ENCODE results near the gene ATRAID.
"Not testable (repeated sequence)": the region's sequence is repeated elsewhere in the genome, so short reads cannot be mapped to it uniquely, and the experiment has no call there.

Gene ATRAID

GRCh38 chr2:27194538-27195354, 17.1 kb upstream of the ATRAID start:
- no peak for DNase-seq

GRCh38 chr2:27195799-27196198, 16.0 kb upstream of the ATRAID start:
- DNase-seq, result not testable (repeated sequence)

DNA sequence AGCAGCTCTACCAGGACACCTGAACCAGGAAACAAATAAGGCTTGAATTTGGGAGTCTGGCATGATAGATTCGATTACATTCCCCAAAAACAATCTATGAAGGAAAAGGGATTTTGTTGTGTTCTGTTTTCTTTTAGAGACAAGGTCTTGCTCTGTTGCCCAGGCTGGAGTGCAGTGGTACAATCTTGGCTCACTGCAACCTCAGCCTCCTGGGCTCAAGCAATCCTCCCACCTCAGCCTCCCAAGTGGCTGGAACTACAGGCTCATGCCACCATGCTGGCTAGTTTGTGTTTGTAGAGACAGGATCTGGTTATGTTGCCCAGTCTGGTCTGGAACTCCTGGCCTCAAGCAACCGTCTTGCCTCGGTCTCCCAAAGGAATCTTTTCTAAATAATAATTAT, 13.8 kb upstream of the ATRAID start:
- not testable (repeated sequence) for DNase-seq

- DNase-seq, result no peak
Observed at GRCh38 chr2:27198627-27199026, 13.2 kb upstream of the ATRAID start.

DNA sequence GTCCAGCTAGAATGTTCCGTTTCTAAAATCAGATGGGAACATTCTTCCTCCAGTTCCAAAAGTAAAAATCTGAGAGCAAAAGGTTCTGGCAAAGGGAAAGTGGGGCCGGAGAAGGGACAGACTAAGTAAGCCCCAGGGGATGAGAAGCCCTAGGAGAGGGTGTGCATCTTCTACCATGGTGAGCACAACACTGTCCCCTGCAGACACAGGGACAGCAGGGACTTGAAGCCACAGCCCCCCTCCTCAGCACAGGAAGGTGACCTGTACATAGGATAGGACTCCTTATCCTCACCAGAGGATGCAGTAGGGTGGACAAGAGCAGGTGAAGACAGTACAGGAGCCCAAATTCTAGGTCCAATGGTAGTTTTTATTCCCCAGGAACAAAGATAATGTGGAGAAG, 12.6 kb upstream of the ATRAID start:
- DNase-seq, result no peak

DNA sequence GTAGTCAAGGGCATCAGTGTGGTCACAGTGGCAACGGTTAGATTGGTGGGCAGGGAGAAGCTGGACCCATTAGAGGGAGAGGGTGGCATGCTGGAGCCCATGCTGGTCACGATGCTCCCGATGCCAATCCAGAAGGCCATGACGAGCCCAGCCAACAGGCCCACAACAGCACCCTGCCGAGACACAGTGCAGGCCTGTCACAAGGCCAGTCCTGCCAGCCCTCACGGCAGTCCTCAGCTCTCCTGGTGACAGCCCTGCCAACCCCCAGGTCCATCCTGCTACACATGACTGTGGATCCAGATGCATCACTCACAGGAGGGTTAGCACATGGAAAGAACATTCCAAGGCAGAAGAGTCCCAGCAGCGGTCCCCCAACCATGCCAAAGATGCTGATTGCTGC, 10.2 kb upstream of the ATRAID start:
- DNase-seq, result no peak

- no peak for DNase-seq
Observed at GRCh38 chr2:27202854-27203253, 9.0 kb upstream of the ATRAID start.

- no peak for DNase-seq
Observed at GRCh38 chr2:27203741-27204140, 8.1 kb upstream of the ATRAID start.

DNA sequence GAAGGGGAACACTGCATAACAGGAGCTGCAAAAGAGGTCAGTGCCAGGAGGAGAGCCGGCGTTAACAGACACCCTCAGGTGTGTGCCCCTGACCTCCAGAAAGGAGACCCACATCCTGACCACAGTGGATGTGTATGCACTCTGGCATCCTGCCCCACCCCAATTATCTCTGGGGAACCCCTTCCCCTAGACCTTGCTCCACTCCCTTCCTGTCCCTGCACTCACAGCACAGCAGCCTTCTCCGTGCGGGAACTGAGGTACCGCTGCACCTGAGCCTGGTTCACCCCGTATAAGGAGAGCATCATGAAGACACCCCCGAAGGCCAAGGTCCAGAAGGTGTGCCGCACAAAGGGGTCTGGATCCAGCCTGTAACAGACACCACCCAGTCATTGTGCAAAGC, 7.3 kb upstream of the ATRAID start:
- no peak for DNase-seq

- DNase-seq, result no peak
Observed at GRCh38 chr2:27205206-27205605, 6.6 kb upstream of the ATRAID start.

- DNase-seq, result no peak
Observed at GRCh38 chr2:27206346-27206745, 5.5 kb upstream of the ATRAID start.

GRCh38 chr2:27208486-27209050, 3.3 kb upstream of the ATRAID start:
- DNase-seq, result no peak

- no peak for DNase-seq
Observed at GRCh38 chr2:27209621-27210401, 2.0 kb upstream of the ATRAID start.

DNA sequence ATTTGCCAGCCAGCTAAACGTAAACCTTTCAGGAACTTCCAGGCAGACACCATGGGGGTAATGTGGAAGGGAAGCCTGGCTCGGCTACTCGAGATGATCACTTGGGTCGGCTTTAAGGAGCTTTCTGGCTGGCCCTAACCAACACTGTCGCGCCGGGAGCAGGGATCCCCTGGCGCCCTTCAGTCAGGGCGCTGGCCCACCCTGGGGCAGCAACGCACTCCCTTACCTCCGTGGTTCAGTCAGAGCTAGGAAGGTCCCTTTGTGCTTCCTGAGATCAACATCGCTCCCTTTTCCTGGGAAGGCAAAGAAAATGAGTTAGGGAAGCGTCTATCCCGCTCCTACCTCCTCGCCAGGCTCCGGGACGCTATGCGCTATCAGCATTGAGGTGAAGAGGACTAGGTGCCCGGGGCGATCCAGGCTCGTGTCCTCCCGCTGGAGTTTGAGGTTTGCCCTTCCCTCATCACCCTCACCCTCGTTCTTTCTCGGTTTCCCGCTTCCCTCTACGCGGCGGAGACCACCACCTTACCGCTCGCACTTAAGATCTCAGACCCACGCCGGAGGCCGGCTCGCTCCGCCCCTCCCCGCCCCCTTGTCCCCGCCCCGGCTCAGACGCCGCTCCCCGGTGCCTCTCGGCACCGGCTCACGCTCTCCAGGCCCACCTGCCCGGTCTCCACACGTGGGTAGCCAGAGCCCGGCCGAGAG, 449 bp upstream of the ATRAID start:
- DNase-seq, result peak; percentile 4

GRCh38 chr2:27212626-27213471, 1.0 kb downstream of the ATRAID start:
- DNase-seq, result peak; percentile 66

DNA sequence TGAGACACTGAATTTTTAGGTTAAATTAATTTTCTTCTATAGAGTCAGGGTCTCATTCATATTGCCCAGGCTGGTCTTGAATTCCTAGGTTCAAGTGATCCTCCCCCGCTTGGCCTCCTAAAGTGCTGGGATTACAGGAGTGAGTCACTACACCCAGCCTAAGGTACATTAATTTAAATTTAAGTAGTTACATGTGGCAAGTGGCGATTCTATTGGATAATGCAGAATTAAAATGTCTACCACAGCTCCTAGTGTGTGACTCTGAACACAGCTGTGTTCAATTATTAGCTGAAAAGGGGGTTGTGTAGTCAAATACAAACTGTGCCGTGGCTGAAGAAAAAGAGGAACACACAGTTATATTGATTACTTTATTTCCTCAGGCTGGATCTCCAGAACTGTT, 3.1 kb downstream of the ATRAID start:
- no peak for DNase-seq

GRCh38 chr2:27216416-27217137, 4.7 kb downstream of the ATRAID start:
- no peak for DNase-seq

GRCh38 chr2:27217173-27218121, 5.6 kb downstream of the ATRAID start, which contains the start of gene CAD:
Gene CAD, plus strand, starts transcription at chr2:27217369. Its CDS starts 183 bp downstream, at chr2:27217552.
- DNase-seq, result peak; percentile 88

DNA sequence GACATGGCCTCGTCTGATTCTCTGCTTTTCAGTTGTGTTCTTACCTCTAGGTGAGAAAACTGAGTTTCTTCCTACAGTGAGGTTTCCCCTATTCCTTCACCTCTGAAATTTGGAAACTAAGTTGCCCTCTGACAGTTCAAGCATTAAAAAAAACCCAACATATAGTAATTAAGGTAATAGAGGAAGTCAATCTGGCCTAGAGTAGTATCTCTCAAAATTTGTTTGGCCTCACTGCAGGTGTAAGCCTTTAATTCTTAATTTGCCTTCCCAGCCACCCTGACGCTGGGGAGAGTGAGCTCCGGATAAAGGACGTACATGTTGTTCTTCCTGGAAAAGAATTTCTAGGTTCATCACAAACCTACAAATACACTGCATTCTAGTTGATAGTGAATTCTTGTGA, 6.8 kb downstream of the ATRAID start:
- no peak for DNase-seq

- DNase-seq, result no peak
Observed at GRCh38 chr2:27219091-27219490, 7.2 kb downstream of the ATRAID start.
